IMR-90 (cell line): ENCODE data around the gene DRD4. TPM values are rescaled to one million over a fixed set of nuclear protein-coding genes. Genes with fewer than 3 reads are reported as not detected.

ENCODE experiments used
- ATAC-seq: fragments of 200-7000 bp; cut with Tn5 transposase; 2 replicates; pipeline ENCODE4 v1.9.1; 2020; ENCODE audit warnings: low read depth, mild to moderate bottlenecking, moderate library complexity
- BruUV-seq: library from RNA; stranded (reverse); fragments of 400-500 nt; replicated peaks from 2 replicates; lab custom pipeline; 2021; lab: Mats Ljungman, UMichigan
- CTCF ChIA-PET: fragments of 300-600 bp; formaldehyde crosslinking; extraction: SDS; loops from one replicate; lab custom pipeline; 2021; ENCODE audit warnings: antibody characterized with exemption; lab: Yijun Ruan, JAX
- POLR2A ChIA-PET: fragments of 300-600 bp; sonication (Branson Sonifier 250); formaldehyde crosslinking; loops from one replicate; lab custom pipeline; 2022; ENCODE audit warnings: antibody characterized with exemption; ENCODE audit not compliant: unreplicated experiment; lab: Charles Lee
- DNase-seq: peaks from one replicate; pipeline ENCODE4 v3.0.0; 2013
- H2AFZ ChIP-seq: replicated peaks from 2 replicates; pipeline ENCODE3; 2013; ENCODE audit warnings: low read length, mild to moderate bottlenecking; ENCODE audit not compliant: poor library complexity
- H2AK5ac ChIP-seq: 2 replicates; pipeline ENCODE4 v1.6.1; 2013; ENCODE audit warnings: low read depth, low read length, inconsistent platforms
- H2AK9ac ChIP-seq: replicated peaks from 2 replicates; pipeline ENCODE3; 2013; ENCODE audit warnings: mild to moderate bottlenecking, low read depth, low read length, moderate library complexity; ENCODE audit not compliant: poor library complexity
- H2BK120ac ChIP-seq: 2 replicates; pipeline ENCODE4 v1.6.1; 2013; ENCODE audit warnings: low read depth, low read length, inconsistent platforms
- H2BK15ac ChIP-seq: 3 replicates; pipeline ENCODE4 v1.6.1; 2013; ENCODE audit warnings: low read depth, low read length, inconsistent platforms
- H2BK20ac ChIP-seq: 2 replicates; pipeline ENCODE4 v1.6.1; 2013; ENCODE audit warnings: low read depth, mild to moderate bottlenecking, inconsistent platforms, low read length, moderate library complexity
- H2BK5ac ChIP-seq: 2 replicates; pipeline ENCODE4 v1.6.1; 2013; ENCODE audit warnings: mild to moderate bottlenecking, low read depth, low read length, inconsistent platforms; ENCODE audit not compliant: poor library complexity, severe bottlenecking
- H3K14ac ChIP-seq: replicated peaks from 2 replicates; pipeline ENCODE4 v1.6.1; 2013; ENCODE audit warnings: low read depth, low read length, inconsistent platforms
- H3K18ac ChIP-seq: 2 replicates; pipeline ENCODE4 v1.6.1; 2013; ENCODE audit warnings: low read depth, low read length, control low read depth
- H3K23ac ChIP-seq: 2 replicates; pipeline ENCODE4 v1.6.1; 2013; ENCODE audit warnings: low read depth, low read length, inconsistent platforms
- H3K27ac ChIP-seq: 2 replicates; pipeline ENCODE4 v1.5.1; 2013; ENCODE audit warnings: mild to moderate bottlenecking, control low read depth, low read length; ENCODE audit not compliant: insufficient read depth
- H3K27me3 ChIP-seq: 2 replicates; pipeline ENCODE4 v1.6.1; 2013; ENCODE audit warnings: low read length; ENCODE audit not compliant: control insufficient read depth, insufficient read depth
- H3K36me3 ChIP-seq: 2 replicates; pipeline ENCODE4 v1.6.1; 2013; ENCODE audit warnings: low read length, mixed read lengths; ENCODE audit not compliant: control insufficient read depth, insufficient read depth
- H3K4ac ChIP-seq: 2 replicates; pipeline ENCODE4 v1.6.1; 2013; ENCODE audit warnings: low read depth, low read length, inconsistent platforms
- H3K4me1 ChIP-seq: 2 replicates; pipeline ENCODE4 v1.6.1; 2013; ENCODE audit warnings: low read length, mixed read lengths; ENCODE audit not compliant: control insufficient read depth, insufficient read depth
- H3K4me2 ChIP-seq: 2 replicates; pipeline ENCODE4 v1.6.1; 2013; ENCODE audit warnings: low read depth, mild to moderate bottlenecking, control low read depth, low read length, moderate library complexity
- H3K4me3 ChIP-seq: 2 replicates; pipeline ENCODE4 v1.5.1; 2013; ENCODE audit warnings: low read depth, mild to moderate bottlenecking, control low read depth, low read length, moderate library complexity; ENCODE audit not compliant: insufficient read depth
- H3K56ac ChIP-seq: 2 replicates; pipeline ENCODE4 v1.6.1; 2013; ENCODE audit warnings: low read length, inconsistent platforms; ENCODE audit not compliant: insufficient read depth; ENCODE audit errors: extremely low read depth
- H3K79me1 ChIP-seq, 2 experiments: 2 replicates each; pipeline ENCODE4 v1.6.1; 2013; ENCODE audit warnings: low read length in 2 of 2, inconsistent platforms in 1 of 2, low read depth in 1 of 2
- H3K9ac ChIP-seq: 2 replicates; pipeline ENCODE4 v1.6.1; 2013; ENCODE audit warnings: low read depth, low read length, control low read depth
- H3K9me1 ChIP-seq: 2 replicates; pipeline ENCODE4 v1.6.1; 2013; ENCODE audit warnings: low read length, inconsistent platforms; ENCODE audit not compliant: insufficient read depth
- H3K9me3 ChIP-seq: 2 replicates; pipeline ENCODE4 v1.6.1; 2013; ENCODE audit warnings: low read length; ENCODE audit not compliant: control insufficient read depth, insufficient read depth
- H4K20me1 ChIP-seq: 2 replicates; pipeline ENCODE4 v1.6.1; 2013; ENCODE audit warnings: low read length, inconsistent platforms; ENCODE audit not compliant: insufficient read depth
- H4K5ac ChIP-seq: 2 replicates; pipeline ENCODE4 v1.6.1; 2013; ENCODE audit warnings: mild to moderate bottlenecking, low read depth, low read length, control low read depth
- H4K8ac ChIP-seq, 2 experiments: 2 replicates each; pipeline ENCODE4 v1.6.1; 2013; ENCODE audit warnings: low read depth in 2 of 2, low read length in 2 of 2, control low read depth in 1 of 2, inconsistent platforms in 1 of 2
- H4K91ac ChIP-seq: 2 replicates; pipeline ENCODE4 v1.6.1; 2013; ENCODE audit warnings: low read depth, low read length, inconsistent platforms; ENCODE audit not compliant: insufficient read depth
- BHLHE40 ChIP-seq: fragments of 150-350 bp; IDR thresholded peaks from 2 replicates; pipeline ENCODE4 v1.6.1; 2016; ENCODE audit warnings: mild to moderate bottlenecking, low read depth, low read length
- CHD1 ChIP-seq: IDR thresholded peaks from 2 replicates; pipeline ENCODE4 v1.6.1; 2012; ENCODE audit warnings: low read depth, low read length, improper control_type of control experiment
- ELK1 ChIP-seq: fragments of 150-350 bp; IDR thresholded peaks from 2 replicates; pipeline ENCODE4 v1.6.1; 2016; ENCODE audit warnings: low read depth, mild to moderate bottlenecking, low read length, moderate library complexity, borderline replicate concordance
- FOS ChIP-seq: fragments of 150-350 bp; IDR thresholded peaks from 2 replicates; pipeline ENCODE4 v1.6.1; 2016; ENCODE audit warnings: low read depth, low read length
- MAZ ChIP-seq: IDR thresholded peaks from 2 replicates; pipeline ENCODE4 v1.6.1; 2012; ENCODE audit warnings: low read depth, mild to moderate bottlenecking, low read length, improper control_type of control experiment, moderate library complexity, borderline replicate concordance
- MXI1 ChIP-seq: IDR thresholded peaks from 2 replicates; pipeline ENCODE4 v1.6.1; 2012; ENCODE audit warnings: low read depth, mild to moderate bottlenecking, low read length, moderate library complexity, borderline replicate concordance
- POLR2A ChIP-seq: IDR thresholded peaks from 2 replicates; pipeline ENCODE4 v1.6.1; 2012; ENCODE audit warnings: mild to moderate bottlenecking, low read depth, low read length
- RAD21 ChIP-seq: IDR thresholded peaks from 2 replicates; pipeline ENCODE4 v1.6.1; 2012; ENCODE audit warnings: low read length, improper control_type of control experiment
- SMC3 ChIP-seq: fragments of 150-350 bp; IDR thresholded peaks from 2 replicates; pipeline ENCODE4 v1.6.1; 2016; ENCODE audit warnings: low read depth, mild to moderate bottlenecking, antibody characterized with exemption, low read length, moderate library complexity
- USF2 ChIP-seq: fragments of 150-350 bp; IDR thresholded peaks from 2 replicates; pipeline ENCODE4 v1.6.1; 2017; ENCODE audit warnings: mild to moderate bottlenecking, antibody characterized with exemption, low read length, low read depth
- WGBS, 2 experiments: methylation state at CpG; one replicate each; pipeline versions ENCODE4 v1.1.5 to v1.1.7; 2013; ENCODE audit warnings: missing lambda C conversion rate in 2 of 2; ENCODE audit not compliant: insufficient read length in 1 of 2; ENCODE audit errors: extremely low coverage in 2 of 2; 5-methylcytosine and 5-hydroxymethylcytosine counted together
- dilution Hi-C: fragments of 300-500 bp; cut with HindIII; formaldehyde crosslinking; loops from one replicate; pipeline ENCODE4 v1.14.3; 2018; ENCODE audit warnings: low sequenced_read_pairs; ENCODE audit not compliant: unreplicated experiment
- in situ Hi-C: fragments of 300-500 bp; cut with MboI; formaldehyde crosslinking; loops from 3 replicates; pipeline ENCODE4 v1.14.3; 2019; ENCODE audit warnings: low sequenced_read_pairs, inconsistent platforms, mixed read lengths
- intact Hi-C: fragments of 100-400 bp; cut with micrococcal nuclease; formaldehyde crosslinking; loops from 2 replicates; pipeline ENCODE4 v1.10.0; 2022
- polyA plus RNA-seq, 3 experiments: library from polyadenylated mRNA; depleted of rRNA; stranded (reverse); fragments of >200 nt; gene quantifications; 2 replicates each; pipeline ENCODE4 v1.2.3, GENCODE V29; 2012; ENCODE audit warnings: low replicate concordance in 1 of 3
- total RNA-seq: library from RNA; depleted of rRNA; stranded (reverse); fragments of >200 nt; gene quantifications from 2 replicates; pipeline ENCODE4 v1.2.3, GENCODE V29; 2012

DRD4 gene
- total and polyA plus RNA-seq, 2 of the 4 experiments (the other 2 are of a cell fraction) = not detected

- TF ChIP-seq USF2 (no peak), MAZ (no peak), SMC3 (no peak)
Measured at GRCh38 chr11:618856-619627, 18.0 kb upstream of the DRD4 start (continued).

- Histone ChIP-seq H3K56ac (no peak overlapping the region), H3K4me2 (no peak overlapping the region), H3K4ac (no peak overlapping the region), H2AFZ (no peak overlapping the region), H3K9me1 (0 out of 2 replicates have a peak, but pooled peaks cover 3% of the 10 kb centered on the region), H4K5ac (no peak overlapping the region), H3K18ac (no peak overlapping the region), H4K91ac (no peak overlapping the region), H3K27me3 (no peaks in the 10 kb centered on the region), H2BK5ac (no peak overlapping the region), H3K27ac (no peak overlapping the region), H3K23ac (no peak overlapping the region), H2BK120ac (no peak overlapping the region), H3K36me3 (peaks cover 6% of the 10 kb centered on the region; the same call in 1 of the 2 replicates), H3K14ac (no peak overlapping the region), H3K79me1 (peaks cover 2 to 25% of the 10 kb centered on the region in 2 experiments; a peak in 2 of 4 replicates), H2AK9ac (no peak overlapping the region), H2BK15ac (no peak overlapping the region), H3K9me3 (no peaks in the 10 kb centered on the region), H3K4me1 (peaks cover 4% of the 10 kb centered on the region; the same call in 1 of the 2 replicates), H4K8ac (no peak overlapping the region), H3K9ac (no peak overlapping the region), H4K20me1 (peaks cover 6% of the 10 kb centered on the region), H2AK5ac (no peak overlapping the region), H3K4me3 (no peak overlapping the region), H2BK20ac (no peak overlapping the region)
- intact Hi-C loops = no loop called here
- ChIA-PET POLR2A (no interaction called here), CTCF (no interaction called here)
- in situ Hi-C loops = no loop called here
- dilution Hi-C loops = no loop called here
- TF ChIP-seq SMC3 (no peak), CHD1 (no peak), FOS (no peak), ELK1 (no peak), RAD21 (no peak), BHLHE40 (no peak), MXI1 (no peak), POLR2A (no peak)
- 93% methylated on average over 3 of the region's 22 CpGs; no CpG with 5 or more reads in 1 of the 2 experiments for WGBS, 2 experiments
- ATAC-seq (no peak), DNase-seq (no peak)
- no TSS peak for BruUV-seq
Measured at GRCh38 chr11:619628-620050, 17.4 kb upstream of the DRD4 start.
